ENCODE data around the gene DCHS1.

DCHS1 gene

DNA sequence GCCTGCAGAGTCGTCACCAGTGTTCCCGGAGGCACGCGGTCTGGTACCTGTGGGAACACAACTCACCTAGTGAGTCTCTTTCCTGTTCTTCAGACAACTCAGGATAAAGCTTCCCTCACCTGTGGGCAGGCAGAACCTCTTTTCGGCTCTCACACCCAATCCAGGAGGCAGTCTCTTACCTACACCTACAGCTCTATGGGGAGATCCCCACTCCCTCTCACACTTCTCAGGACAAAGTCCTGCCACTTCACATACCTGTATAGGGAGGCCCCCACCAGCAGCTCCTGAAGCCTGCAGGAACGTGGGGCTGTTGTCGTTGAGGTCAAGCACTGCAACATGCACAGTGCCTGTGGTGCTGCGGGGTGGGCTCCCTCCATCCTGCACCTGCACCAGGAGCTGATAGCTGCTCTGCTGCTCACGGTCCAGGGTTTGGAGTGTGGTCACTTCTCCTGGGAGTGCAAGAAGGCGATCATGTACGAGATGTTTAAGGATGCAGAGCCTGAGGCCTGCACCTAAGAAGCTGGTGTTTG lies 24.2 kb downstream of the DCHS1 start:
- DNase-seq (ENCODE audit: extremely low spot score, insufficient read length, low read depth) (no peak), FAIRE-seq (no peak)

DNA sequence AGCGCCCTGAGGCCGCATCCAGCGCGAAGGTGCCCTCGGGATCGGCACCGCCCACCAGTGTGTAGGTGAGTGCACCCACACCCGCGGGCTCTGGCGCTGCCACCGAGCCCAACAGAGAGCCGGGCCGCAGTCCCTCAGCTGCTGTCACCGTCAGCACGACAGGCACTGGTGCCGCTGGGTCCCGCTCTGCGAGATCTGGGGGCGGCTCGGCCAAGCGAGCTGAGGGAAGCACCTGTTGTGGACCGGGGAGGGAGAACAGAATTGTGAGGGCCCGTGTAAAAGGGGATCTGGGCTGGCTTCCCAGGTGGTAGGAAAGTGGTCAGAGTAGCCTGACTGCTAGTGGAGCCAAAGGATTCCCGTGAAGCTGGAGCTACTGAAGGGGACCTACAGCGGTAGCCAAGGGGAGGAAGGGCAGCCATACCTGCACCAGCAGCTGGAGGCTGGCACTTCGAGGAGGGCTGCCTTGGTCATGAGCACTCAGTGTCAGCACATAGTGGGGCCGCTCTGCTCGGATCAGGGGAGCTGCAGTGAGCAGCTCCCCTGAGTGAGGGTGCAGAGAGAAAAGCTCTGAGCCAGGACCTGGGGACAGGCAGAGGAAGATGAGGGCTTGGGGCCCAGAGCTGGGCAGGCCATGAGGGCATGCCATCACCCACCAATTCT lies 24.8 kb downstream of the DCHS1 start:
- no peak for DNase-seq (ENCODE audit: extremely low spot score, insufficient read length, low read depth)
- FAIRE-seq = no peak

DNA sequence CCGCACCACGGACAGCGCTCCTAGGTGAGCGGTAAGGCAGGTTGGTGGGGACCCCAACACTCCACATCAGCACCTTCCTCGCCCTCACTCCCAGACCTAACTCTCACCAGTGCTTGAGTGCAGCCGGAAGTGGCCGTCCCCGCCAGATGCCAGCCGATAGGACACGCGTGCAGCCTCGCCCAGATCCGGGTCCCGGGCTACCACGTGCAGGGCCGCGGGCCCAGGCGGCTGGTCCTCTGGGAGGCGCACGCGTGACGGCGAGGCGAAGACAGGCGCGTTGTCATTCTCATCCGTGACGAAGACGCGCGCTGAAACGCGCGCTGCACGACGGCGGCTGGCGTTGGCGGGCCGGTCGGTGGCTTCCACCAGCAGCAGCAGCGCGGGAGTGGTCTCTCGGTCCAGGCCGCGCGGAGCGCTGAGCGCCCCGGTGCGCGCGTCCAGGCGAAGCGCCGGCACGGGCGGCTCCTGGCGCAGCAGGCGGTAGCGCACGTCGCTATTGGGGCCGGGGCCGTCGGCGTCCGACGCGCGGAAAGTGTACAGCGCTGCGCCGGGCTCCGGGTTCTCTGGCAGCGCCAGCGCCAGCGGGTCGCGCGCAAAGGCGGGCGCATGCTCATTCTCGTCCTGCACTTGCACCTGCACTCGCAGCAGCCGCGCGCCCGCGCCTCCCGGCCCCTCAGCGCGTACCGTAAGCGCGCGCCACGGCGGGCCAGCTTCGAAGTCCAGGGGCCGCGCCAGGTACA lies 25.5 kb downstream of the DCHS1 start:
- no peak for DNase-seq (ENCODE audit: extremely low spot score, insufficient read length, low read depth)

DNA sequence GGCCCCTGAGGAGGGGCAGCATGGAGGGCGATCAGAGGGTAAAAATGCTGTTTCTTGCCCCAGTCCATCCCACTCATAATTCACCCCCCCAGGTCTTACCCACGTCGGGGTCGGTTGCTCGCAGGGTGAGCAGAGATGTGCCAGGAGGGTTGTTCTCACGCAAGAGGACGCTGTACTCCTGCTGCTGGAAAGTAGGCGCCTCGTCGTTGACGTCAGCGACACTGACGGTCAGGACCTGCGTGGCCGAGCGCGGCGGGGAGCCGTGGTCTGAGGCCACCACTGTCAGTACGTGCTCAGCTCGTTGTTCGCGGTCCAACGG lies 26.1 kb downstream of the DCHS1 start:
- no peak for FAIRE-seq
- DNase-seq (ENCODE audit: extremely low spot score, insufficient read length, low read depth) = no peak

More for the DNA sequence above, 25.5 kb downstream of the DCHS1 start:
- FAIRE-seq = no peak

DNA sequence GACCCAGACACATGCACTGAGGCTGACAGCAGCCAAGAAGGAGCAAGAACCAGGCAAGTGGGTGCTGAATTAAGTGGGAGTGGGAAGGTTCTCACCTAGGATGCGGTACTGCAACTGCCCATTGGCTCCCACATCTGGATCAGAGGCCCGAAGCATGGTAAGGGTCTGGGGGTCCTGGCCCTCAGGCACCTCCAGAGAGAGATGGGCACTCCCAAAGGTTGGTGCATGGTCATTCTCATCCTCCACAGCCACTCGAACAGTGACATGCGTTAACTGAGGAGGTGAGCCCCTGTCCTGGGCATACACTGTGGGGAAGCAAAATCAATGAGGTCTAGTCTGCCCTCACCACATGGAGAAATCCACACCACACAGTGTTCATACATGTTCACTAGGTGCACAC lies 27.1 kb downstream of the DCHS1 start:
- no peak for FAIRE-seq
- DNase-seq (ENCODE audit: extremely low spot score, insufficient read length, low read depth) = no peak

DNA sequence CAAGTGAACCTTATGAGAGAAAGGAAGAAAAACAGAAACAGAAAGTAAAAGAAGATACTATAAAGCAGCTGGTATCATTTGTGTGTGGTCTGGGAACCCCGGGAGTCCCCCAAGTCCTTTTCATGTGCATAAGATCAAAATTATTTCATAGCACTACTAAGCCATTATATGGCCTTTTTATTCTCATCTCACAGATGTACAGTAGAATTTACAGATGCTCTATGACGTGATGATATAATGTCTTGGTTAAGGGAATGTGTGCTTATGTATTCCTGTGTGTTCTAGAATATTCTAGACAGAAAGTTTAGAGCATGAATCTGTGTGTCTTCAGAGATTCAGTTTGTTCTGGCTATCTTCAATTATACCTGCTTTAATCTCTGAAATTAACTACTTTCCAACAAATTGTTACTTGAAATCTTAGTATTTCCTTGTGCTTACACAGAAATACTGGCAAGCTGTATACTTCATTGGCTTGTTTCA lies 27.8 kb downstream of the DCHS1 start:
- no peak for DNase-seq (ENCODE audit: extremely low spot score, insufficient read length, low read depth)
- FAIRE-seq = peak; percentile 81

DNA sequence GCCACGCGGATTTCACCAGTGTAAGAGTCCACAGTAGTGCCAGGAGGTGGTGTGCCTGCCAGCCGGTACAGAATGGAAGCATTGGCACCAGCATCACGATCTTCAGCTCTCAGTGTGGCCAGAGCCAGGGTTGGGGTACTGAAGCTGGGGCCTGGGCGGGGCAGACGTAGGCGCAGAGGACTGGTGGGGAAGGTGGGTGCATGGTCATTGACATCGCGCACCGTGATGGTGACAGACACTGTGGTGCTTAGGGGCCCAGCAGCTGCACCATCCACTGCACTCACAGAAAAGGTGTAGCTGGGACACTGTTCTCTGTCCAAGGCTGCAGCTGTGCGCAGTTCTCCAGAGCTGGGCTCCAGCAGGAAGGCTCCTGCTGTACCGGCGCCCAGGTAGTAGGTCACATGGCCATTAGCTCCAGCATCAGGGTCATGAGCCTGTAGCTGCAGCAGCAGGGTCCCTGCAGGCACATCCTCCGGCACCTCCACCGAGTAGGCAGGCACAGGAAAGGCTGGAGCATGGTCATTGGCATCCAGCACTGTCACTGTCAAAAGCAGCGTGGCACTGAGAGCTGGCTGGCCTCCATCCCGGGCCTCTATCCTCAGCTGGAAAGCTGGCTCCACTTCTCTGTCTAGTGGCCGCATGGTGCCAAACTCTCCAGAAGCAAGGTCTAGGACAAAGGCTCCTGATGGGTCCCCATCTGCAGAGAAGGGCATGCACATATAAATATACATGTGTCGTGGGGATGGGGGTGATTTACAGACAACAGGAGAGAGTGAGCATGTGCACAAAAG lies 28.4 kb downstream of the DCHS1 start:
- no peak for FAIRE-seq
- DNase-seq (ENCODE audit: extremely low spot score, insufficient read length, low read depth) = no peak

DNA sequence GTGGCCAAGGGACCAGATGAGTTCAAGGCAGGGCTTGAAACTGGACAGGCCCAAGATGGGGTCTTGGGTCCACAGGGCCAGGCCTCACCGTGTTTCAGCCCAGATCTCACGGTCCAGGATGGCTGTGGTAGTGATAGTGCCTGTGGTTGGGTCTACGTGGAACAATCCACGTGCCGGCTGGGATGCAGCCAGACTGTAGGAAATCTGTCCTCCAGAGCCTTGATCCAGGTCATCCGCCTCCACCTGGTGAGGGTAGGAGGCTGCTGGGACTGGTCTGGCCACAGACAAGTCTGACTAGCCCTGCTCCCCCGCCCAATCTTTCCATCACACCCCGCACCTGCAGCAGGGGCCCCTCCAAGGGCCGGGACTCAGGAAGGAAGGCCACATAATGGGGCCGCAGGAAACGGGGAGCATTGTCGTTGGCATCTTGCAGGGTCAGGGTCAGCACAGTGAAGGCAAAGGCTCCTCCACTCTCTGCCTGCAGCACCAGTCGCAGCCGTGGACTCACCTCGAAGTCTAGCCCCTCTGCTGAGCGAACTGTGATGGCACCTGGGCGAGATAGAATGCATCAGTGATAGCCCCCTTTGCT lies 29.7 kb downstream of the DCHS1 start:
- FAIRE-seq (no peak), DNase-seq (ENCODE audit: extremely low spot score, insufficient read length, low read depth) (no peak)

DNA sequence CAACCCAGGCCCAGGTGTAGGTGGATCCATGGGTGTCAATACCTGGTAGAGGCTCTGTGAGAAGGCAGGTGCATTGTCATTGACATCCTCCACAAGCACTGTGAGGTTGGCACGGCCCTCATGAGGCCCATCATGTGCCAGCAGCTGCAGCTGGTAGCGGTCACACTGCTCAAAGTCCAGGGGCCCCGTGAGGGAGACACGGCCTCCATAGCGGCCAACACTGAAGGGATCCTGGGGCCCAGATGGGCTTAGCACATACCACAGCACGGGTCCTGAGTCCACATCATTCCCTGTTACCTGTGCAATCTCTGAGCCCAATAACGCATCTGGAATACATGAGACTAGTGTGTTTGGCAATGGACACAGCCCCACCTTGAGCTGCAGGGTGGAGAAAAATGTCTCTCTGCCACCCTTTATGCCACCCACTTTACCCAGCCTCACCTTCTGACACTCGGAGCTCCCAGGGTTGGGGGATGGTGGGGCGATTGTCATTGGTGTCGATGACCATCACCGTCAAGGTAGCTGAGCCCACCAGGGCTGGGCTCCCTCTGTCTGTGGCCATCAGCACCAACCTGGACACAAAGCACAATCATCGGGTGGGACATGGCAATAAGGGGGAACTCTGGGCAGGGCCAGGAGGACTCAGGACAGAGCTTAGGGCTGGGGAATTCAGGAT lies 30.3 kb downstream of the DCHS1 start:
- DNase-seq (ENCODE audit: extremely low spot score, insufficient read length, low read depth) (no peak), FAIRE-seq (no peak)

DNA sequence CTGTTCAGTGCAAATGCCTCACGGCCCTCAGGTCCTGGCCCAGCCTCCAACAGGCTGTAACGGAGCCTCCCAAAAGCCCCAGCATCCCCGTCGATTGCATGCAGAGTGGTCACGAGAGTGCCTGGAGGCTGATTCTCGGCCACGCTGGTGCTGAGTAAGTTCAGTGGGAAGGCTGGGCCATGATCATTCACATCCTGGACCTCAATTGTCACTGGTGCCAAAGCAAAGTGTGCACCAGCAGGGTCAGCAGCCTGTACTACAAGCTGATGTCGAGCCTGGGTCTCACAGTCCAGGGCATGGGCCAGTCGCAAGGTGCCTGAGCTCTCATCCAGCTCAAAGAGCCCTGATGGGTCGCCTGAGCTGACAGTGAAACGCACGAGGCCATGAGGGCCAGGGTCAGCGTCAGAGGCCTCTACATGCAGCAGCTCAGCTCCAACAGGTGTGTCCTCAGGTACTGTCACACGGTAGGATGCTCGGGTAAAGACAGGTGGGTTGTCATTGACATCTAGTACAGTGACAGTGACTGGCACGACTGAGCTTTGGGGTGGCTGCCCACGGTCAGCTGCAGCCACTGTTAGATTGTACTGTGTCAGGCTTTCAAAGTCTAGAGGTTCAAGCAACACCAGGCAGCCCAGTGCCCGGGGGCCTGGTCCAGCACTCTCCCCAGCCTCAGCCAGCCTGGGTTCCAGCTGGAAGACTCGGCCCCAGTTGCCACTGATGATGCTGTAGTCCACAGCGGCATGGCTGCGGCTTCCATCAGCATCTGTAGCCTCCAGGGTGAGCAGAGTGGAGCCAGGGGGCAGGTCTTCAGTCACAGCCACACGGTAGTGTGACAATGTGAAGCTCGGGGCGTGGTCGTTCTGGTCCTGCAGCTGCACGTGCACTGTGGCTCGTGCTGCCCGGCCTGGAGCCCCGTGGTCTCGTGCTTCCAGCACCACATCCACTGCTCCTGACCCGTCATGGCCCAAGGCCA lies 31.9 kb downstream of the DCHS1 start:
- no peak for DNase-seq (ENCODE audit: extremely low spot score, insufficient read length, low read depth)
- FAIRE-seq = no peak

DNA sequence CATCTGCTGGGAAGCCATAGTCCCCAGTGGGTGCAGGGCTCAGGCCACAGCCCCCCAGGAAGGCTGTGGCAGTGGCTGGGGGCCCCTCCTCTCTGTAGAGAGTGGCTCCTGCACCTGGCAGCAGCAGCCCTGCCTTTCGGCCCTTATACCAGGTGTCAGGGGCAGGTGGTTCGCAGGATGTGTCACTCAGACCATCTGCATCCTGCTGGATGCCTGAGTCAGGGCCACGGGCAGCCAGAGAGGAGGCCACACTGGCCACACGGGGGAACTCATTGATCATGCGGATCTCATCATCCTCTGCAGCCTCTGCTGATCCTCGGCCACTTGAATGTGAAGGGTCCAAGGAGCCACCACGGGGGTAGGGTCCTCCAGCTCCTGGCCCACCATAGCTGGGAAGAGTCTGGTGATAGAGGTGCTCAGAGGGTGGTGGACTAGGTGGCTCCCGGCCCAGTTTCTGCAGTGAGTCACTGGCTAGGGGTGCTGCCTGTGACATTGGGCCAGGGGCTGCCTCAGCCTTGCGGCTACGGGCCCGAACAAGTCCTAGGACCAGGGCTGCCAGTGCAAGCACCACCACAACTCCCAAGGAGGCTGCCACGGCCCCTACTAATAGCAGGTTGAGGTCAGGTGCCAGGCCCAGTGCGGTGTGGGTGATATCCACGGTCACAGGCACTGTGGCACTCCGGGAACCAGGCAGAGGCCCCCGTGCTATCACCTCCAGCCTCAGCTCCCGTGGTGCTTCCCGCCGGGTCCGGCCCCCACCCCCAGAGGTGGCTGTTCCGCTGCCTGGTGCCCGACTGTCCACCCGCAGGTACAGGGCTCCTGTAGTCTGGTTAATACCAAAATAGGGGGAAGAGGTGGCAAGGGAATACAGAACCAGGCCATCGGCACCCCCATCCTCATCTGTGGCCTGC lies 33.1 kb downstream of the DCHS1 start:
- DNase-seq (ENCODE audit: extremely low spot score, insufficient read length, low read depth) (no peak), FAIRE-seq (no peak)

DNA sequence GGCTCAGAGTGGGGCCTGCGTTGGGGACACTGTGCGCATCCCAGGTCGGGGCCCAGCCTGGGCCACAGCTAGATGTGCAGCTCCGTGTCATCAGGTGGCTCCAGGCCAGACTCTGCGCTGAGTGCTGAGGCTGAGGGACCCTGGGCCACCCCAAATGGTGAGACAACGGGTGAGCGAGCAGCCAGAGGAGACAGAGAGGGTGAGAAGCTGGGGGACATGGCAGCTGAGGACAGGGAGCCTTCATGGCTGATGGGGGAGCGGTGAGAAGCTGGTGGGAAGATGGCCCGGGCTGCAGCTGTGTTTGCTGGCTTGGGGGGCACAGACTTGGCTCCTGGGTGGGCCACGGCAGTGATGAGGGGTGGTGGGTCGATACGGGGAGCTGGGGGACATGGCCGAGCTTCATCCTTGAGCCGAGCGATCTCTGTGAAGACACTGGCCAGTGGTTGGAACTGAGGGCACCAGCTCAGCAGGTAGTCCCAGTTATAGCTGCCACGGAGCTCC lies 33.8 kb downstream of the DCHS1 start:
- DNase-seq (ENCODE audit: extremely low spot score, insufficient read length, low read depth) (no peak), FAIRE-seq (no peak)

DNA sequence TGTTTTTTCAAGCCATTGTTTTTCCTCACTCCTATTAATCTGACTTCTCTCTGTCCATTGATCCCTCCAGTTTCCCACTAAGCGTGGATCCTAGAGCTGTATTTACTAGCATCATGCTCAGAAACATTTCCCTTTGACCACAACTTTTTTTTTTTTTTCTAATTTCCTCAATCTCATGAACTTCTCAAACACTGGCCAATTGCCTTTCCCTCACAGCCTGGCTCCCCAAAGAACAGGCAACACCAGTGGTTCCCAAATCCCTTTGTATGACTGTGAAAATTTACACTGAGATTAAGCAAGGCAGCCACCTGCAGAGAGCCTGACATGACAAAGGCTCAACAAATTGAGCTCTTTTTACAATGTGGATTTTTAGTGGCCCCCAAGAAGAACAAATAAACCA lies 35.0 kb downstream of the DCHS1 start:
- FAIRE-seq (no peak), DNase-seq (ENCODE audit: extremely low spot score, insufficient read length, low read depth) (no peak)

DNA sequence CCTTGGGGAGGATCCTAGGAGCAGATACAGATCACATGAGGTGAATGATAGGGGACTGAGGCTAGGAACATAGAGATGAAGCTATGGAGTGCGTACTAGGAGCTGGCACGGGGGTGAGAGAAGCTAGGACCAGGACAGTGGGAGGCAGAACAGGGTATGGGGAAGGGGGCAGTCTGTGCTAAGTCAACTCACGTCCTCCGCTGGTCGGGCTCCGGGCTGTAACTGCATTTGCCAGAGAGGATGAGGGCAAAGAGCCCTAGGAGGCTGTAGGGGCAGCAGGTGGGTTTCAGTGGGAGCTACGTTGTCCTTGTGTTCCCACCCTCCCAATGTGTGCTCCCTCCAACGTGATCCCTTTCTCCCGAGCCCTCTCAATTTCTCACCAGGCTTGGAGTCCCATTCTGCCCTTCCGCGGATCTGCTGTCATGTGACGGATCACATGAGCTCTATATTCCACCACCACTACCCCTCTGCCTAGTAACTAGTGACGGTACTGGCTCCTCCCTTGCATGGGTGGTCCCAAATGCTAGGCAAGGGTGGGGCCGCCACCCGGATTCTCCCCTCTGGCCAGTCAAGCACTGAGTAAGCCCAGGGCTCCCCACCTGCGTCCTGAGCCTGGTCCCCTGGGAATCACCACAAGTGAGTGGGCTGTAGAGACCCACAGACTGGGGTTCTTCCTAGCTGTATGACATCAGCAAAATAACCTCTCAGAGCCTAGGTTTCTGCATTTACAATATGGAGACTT lies 36.4 kb downstream of the DCHS1 start, which contains the start of gene TPP1:
TSS of gene TPP1 (minus strand) at position 419 of the 742 bp plus-strand sequence. CDS start at position 397, 22 bp downstream.
- FAIRE-seq (peak; percentile 100), DNase-seq (ENCODE audit: extremely low spot score, insufficient read length, low read depth) (peak; percentile 95)

DNA sequence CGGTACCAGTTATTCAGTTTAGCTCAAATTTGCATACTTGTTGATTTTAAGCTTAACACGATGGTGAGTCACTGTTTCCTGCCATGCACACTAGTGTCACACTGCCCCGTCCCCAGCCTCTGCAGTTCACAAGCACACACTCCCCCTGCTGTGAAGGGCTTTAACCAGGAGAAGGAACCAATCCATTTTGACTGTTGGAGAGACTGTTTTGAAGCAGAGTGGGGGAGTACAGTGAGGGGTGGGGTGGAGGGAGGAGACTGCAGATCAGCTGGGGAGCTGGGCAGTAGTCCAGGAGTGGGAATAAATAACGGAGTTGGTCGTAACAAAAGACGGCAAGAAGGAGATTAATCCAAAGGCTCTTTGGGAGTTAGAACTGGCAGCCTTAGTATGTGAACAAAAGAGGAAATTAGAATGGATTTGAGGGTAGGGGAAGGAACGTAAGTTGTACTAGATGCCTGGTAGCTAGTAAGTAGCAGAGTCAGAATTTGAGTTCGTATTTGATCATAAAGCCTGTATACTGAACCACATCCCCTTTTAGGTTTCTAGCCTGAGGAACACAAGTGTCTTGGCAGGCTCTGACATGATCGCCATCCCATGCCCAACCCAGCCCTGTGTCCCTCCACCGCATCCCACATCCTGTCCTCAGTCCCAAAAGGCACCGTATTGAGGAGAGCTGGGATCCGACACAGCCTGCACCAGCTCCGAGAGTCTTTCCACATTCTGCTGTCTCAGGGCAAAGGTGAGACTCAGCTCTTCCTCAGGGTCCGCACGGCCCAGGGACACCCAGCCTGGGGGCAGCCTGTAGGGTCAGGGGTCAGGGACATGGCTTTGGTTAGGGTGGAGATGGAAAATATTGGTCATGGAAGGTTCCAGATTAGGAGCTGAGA lies 37.2 kb downstream of the DCHS1 start:
- FAIRE-seq = peak; percentile 82
- DNase-seq (ENCODE audit: extremely low spot score, insufficient read length, low read depth) = no peak

DNA sequence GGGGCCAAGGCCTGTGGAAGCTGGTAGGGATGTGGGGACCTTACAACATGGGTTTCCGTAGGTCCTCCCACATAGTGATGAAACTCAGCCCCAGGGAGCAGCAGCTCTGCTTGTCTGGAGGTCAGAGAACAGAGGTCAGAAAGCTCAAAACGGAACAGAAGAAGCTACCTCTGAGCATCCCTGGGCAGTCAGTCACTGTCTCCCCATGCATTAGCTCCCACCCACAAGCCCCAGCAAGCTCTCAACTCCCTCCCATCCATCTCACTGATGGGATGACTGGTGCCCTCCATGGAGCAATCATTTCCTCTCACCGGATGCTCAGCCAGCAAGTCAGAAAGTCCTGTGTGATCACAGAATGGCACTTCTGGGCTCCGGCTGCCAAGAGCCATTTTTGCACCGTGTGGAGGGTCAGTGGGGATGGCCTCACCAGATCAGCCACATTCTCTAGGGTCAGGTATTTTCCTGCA lies 38.3 kb downstream of the DCHS1 start:
- FAIRE-seq (no peak), DNase-seq (ENCODE audit: extremely low spot score, insufficient read length, low read depth) (no peak)

Measured in GM18507 (cell line).